CD14-positive monocyte (primary cell): ENCODE data around the gene PCBP3. TPM values are rescaled to one million over a fixed set of nuclear protein-coding genes. Genes with fewer than 3 reads are reported as not detected.
A peak's percentile ranks its signal among the peaks of the same experiment; 100 is the strongest.
"Not testable (repeated sequence)": the region's sequence is repeated elsewhere in the genome, so short reads cannot be mapped to it uniquely, and the experiment has no call there.

Experiments
- DNase-seq, 3 donors: peaks; one replicate each; pipeline ENCODE4 v3.0.0-alpha.2; 2011 to 2022
- H2AFZ ChIP-seq: 2 replicates; pipeline ENCODE4 v1.6.0; 2012; ENCODE audit warnings: mild to moderate bottlenecking, low read depth, low read length, inconsistent platforms; ENCODE audit not compliant: insufficient read depth, poor library complexity, severe bottlenecking
- H3K27ac ChIP-seq, 2 donors: 1 replicate in 1 of 2; 2 replicates in 1 of 2; pipeline ENCODE4 v1.5.1; 2012 to 2013; ENCODE audit warnings: low read length in 2 of 2, control low read depth in 1 of 2, inconsistent platforms in 1 of 2, low read depth in 1 of 2, mild to moderate bottlenecking in 1 of 2
- H3K27me3 ChIP-seq, 2 donors: one replicate each; pipeline versions ENCODE4 v1.6.0 to v1.6.1; 2011 to 2013; ENCODE audit warnings: low read length in 2 of 2; ENCODE audit not compliant: control insufficient read depth in 2 of 2, insufficient read depth in 2 of 2
- H3K36me3 ChIP-seq, 2 donors: replicated peaks in 1 of 2; 1 replicate in 1 of 2; 2 replicates in 1 of 2; pipeline versions ENCODE4 v1.5.1 to v1.6.1; 2012 to 2013; ENCODE audit warnings: low read length in 2 of 2, control low read depth in 1 of 2, inconsistent platforms in 1 of 2, mild to moderate bottlenecking in 1 of 2; ENCODE audit not compliant: insufficient read depth in 2 of 2, control insufficient read depth in 1 of 2
- H3K4me1 ChIP-seq, 2 donors: 1 replicate in 1 of 2; 2 replicates in 1 of 2; pipeline versions ENCODE4 v1.5.1 to v1.6.1; 2012 to 2013; ENCODE audit warnings: low read length in 2 of 2, control low read depth in 1 of 2, inconsistent platforms in 1 of 2, mild to moderate bottlenecking in 1 of 2, moderate library complexity in 1 of 2; ENCODE audit not compliant: insufficient read depth in 2 of 2, control insufficient read depth in 1 of 2
- H3K4me2 ChIP-seq: replicated peaks from 2 replicates; pipeline ENCODE3; 2012; ENCODE audit warnings: low read length, moderate library complexity, mild to moderate bottlenecking; ENCODE audit not compliant: poor library complexity, severe bottlenecking; ENCODE audit errors: extremely low read depth
- H3K4me3 ChIP-seq, 3 experiments: fragments of 200-600 bp in 1 of 3; sonication (generic) in 1 of 3; replicated peaks in 1 of 3; 1 replicate in 2 of 3; 2 replicates in 1 of 3; pipeline ENCODE4 v1.5.1; 2011 to 2013; ENCODE audit warnings: low read length in 3 of 3, mild to moderate bottlenecking in 3 of 3, control low read depth in 2 of 3, low read depth in 2 of 3, inconsistent platforms in 1 of 3, moderate library complexity in 1 of 3
- H3K79me2 ChIP-seq: 2 replicates; pipeline ENCODE4 v1.6.0; 2012; ENCODE audit warnings: mild to moderate bottlenecking, control low read depth, inconsistent platforms, low read length, moderate library complexity; ENCODE audit not compliant: insufficient read depth
- H3K9ac ChIP-seq: 2 replicates; pipeline ENCODE4 v1.6.0; 2017; ENCODE audit warnings: low read length, mild to moderate bottlenecking; ENCODE audit not compliant: insufficient read depth, poor library complexity, severe bottlenecking
- H3K9me3 ChIP-seq, 2 donors: replicated peaks in 1 of 2; 1 replicate in 1 of 2; 2 replicates in 1 of 2; pipeline versions ENCODE4 v1.5.1 to v1.6.1; 2012 to 2013; ENCODE audit warnings: low read length in 2 of 2, control low read depth in 1 of 2; ENCODE audit not compliant: control insufficient read depth in 1 of 2, insufficient read depth in 1 of 2
- H4K20me1 ChIP-seq: 2 replicates; pipeline ENCODE4 v1.6.0; 2012; ENCODE audit warnings: mild to moderate bottlenecking, low read length, control low read depth, moderate library complexity; ENCODE audit not compliant: insufficient read depth
- H3K27ac Mint-ChIP-seq, 7 donors: one replicate each; pipeline ENCODE4 v1.8.0; 2020; ENCODE audit warnings: mild to moderate bottlenecking in 7 of 7, mixed read lengths in 7 of 7, moderate library complexity in 6 of 7, inconsistent platforms in 2 of 7
- H3K27me3 Mint-ChIP-seq, 3 donors: one replicate each; pipeline ENCODE4 v1.8.0; 2021 to 2022; ENCODE audit warnings: low read depth in 3 of 3, mild to moderate bottlenecking in 3 of 3, mixed read lengths in 3 of 3, moderate library complexity in 3 of 3, inconsistent platforms in 1 of 3
- H3K36me3 Mint-ChIP-seq, 2 donors: one replicate each; pipeline ENCODE4 v1.8.0; 2020; ENCODE audit warnings: mixed read lengths in 2 of 2, inconsistent platforms in 1 of 2, mild to moderate bottlenecking in 1 of 2
- H3K4me1 Mint-ChIP-seq: one replicate; pipeline ENCODE4 v1.8.0; 2020; ENCODE audit warnings: mild to moderate bottlenecking, mixed read lengths
- H3K4me3 Mint-ChIP-seq, 2 donors: one replicate each; pipeline ENCODE4 v1.8.0; 2020; ENCODE audit warnings: mild to moderate bottlenecking in 2 of 2, mixed read lengths in 2 of 2, moderate library complexity in 1 of 2
- H3K9me3 Mint-ChIP-seq, 7 donors: one replicate each; pipeline ENCODE4 v1.8.0; 2020 to 2022; ENCODE audit warnings: mixed read lengths in 7 of 7, mild to moderate bottlenecking in 6 of 7, moderate library complexity in 6 of 7, inconsistent platforms in 2 of 7
- WGBS: methylation state at CpG from one replicate; pipeline ENCODE4 v1.1.5; 2013; ENCODE audit warnings: missing lambda C conversion rate; ENCODE audit not compliant: insufficient coverage; 5-methylcytosine and 5-hydroxymethylcytosine counted together
- intact Hi-C, 2 donors: fragments of 100-400 bp; cut with micrococcal nuclease; formaldehyde crosslinking; loops; one replicate each; pipeline versions ENCODE4 v1.15.0 to v1.15.1; 2023
- polyA plus RNA-seq, 3 donors: library from polyadenylated mRNA; depleted of rRNA in 1 of 3; unstranded in 2 of 3; stranded (reverse) in 1 of 3; fragments of 300-500 nt in 2 of 3; fragments of >200 nt in 1 of 3; fragmentation: Illumina TruSeq in 2 of 3; gene quantifications; 1 replicate in 2 of 3; 2 replicates in 1 of 3; pipeline ENCODE4 v1.2.3, GENCODE V29; 2012 to 2021
- TF ChIP-seq, protein P1 (sequence below): fragments of 200-600 bp; IDR thresholded peaks from one replicate; pipeline ENCODE4 v1.8.0; 2022; ENCODE audit warnings: antibody characterized with exemption, mild to moderate bottlenecking

PCBP3 gene
- polyA plus RNA-seq, 3 donors = 0.34 to 0.49 TPM; not detected in 1

DNA sequence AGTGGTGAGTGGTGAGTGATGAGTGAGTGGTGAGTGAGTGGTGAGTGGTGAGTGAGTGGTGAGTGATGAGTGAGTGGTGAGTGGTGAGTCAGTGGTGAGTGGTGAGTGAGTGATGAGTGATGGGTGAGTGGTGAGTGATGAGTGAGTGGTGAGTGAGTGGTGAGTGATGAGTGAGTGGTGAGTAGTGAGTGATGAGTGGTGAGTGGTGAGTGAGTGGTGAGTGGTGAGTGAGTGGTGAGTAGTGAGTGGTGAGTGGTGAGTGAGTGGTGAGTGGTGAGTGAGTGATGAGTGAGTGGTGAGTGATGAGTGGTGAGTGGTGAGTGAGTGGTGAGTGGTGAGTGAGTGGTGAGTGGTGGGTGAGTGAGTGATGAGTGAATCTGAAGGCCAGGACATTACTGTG is 172.3 kb downstream of the PCBP3 start:
- H3K27ac Mint-ChIP-seq, H3K36me3 ChIP-seq, H3K4me3 ChIP-seq, H3K27me3 Mint-ChIP-seq, H3K4me2 ChIP-seq, H3K9ac ChIP-seq, H3K4me3 Mint-ChIP-seq, H4K20me1 ChIP-seq, H3K9me3 ChIP-seq, H3K27ac ChIP-seq, H2AFZ ChIP-seq, H3K27me3 ChIP-seq, H3K79me2 ChIP-seq, H3K36me3 Mint-ChIP-seq, H3K9me3 Mint-ChIP-seq: not testable (repeated sequence)
- peak in 1 of 3 donors; percentile 54 for DNase-seq
- H3K4me1 Mint-ChIP-seq = peaks cover 29% of the 10 kb centered on the region
- intact Hi-C loops = loop anchor here (5.0 kb wide), 2 partner anchors 258 to 848 kb away; no protein-coding TSS in a partner anchor
- peaks cover 24 to 27% of the 10 kb centered on the region in 2 donors for H3K4me1 ChIP-seq

DNA sequence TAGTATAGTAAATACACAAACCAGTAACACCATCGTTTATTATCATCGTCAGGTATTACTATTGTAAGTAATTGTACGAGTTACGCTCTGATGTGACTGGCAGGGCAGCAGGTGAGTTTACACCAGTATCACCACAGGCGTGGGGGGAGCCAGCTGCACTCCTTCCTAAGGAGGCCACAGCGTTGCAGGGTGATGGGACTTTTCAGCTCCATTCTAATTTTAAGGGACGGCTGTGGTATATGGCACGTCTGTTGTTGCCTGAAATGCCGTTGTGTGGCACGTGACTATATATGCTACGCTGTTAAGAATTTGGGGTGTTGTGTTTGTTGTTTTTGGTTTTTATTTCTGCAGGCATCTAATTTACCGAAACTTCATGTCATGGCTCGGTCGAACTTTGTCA is 173.3 kb downstream of the PCBP3 start:
- Histone ChIP-seq H3K9me3 (no peaks in the 10 kb centered on the region), H3K27me3 (no peaks in the 10 kb centered on the region), H3K4me3 (no peak overlapping the region), H3K79me2 (no peaks in the 10 kb centered on the region), H3K27ac (no peak overlapping the region), H4K20me1 (no peaks in the 10 kb centered on the region), H3K4me2 (no peak overlapping the region), H3K4me1 (peaks cover 24 to 27% of the 10 kb centered on the region in 2 donors), H3K9ac (no peak overlapping the region), H3K36me3 (no peaks in the 10 kb centered on the region), H2AFZ (no peak overlapping the region)
- H3K4me1 Mint-ChIP-seq = peaks cover 29% of the 10 kb centered on the region
- 95% methylated on average over 8 of the region's 14 CpGs for WGBS
- DNase-seq = no peak
- no peaks in the 10 kb centered on the region for H3K9me3 Mint-ChIP-seq
- no peak overlapping the region for H3K4me3 Mint-ChIP-seq
- intact Hi-C loops = loop anchor here (5.0 kb wide), 2 partner anchors 259 to 849 kb away; no protein-coding TSS in a partner anchor
- no peaks in the 10 kb centered on the region for H3K27me3 Mint-ChIP-seq
- peak overlapping the region in 3 of 7 donors; percentile 5 to 89 (median 51) for H3K27ac Mint-ChIP-seq
- TF ChIP-seq, protein P1, sequence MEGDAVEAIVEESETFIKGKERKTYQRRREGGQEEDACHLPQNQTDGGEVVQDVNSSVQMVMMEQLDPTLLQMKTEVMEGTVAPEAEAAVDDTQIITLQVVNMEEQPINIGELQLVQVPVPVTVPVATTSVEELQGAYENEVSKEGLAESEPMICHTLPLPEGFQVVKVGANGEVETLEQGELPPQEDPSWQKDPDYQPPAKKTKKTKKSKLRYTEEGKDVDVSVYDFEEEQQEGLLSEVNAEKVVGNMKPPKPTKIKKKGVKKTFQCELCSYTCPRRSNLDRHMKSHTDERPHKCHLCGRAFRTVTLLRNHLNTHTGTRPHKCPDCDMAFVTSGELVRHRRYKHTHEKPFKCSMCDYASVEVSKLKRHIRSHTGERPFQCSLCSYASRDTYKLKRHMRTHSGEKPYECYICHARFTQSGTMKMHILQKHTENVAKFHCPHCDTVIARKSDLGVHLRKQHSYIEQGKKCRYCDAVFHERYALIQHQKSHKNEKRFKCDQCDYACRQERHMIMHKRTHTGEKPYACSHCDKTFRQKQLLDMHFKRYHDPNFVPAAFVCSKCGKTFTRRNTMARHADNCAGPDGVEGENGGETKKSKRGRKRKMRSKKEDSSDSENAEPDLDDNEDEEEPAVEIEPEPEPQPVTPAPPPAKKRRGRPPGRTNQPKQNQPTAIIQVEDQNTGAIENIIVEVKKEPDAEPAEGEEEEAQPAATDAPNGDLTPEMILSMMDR = no peak
- H3K36me3 Mint-ChIP-seq = no peaks in the 10 kb centered on the region
